CD14-positive monocyte (primary cell): ENCODE data around the gene LRTM2. TPM values are rescaled to one million over a fixed set of nuclear protein-coding genes. Genes with fewer than 3 reads are reported as not detected.

Experiments
- DNase-seq, 3 donors: peaks; one replicate each; pipeline ENCODE4 v3.0.0-alpha.2; 2011 to 2022
- H2AFZ ChIP-seq: 2 replicates; pipeline ENCODE4 v1.6.0; 2012; ENCODE audit warnings: mild to moderate bottlenecking, low read depth, low read length, inconsistent platforms; ENCODE audit not compliant: insufficient read depth, poor library complexity, severe bottlenecking
- H3K27ac ChIP-seq, 2 donors: 1 replicate in 1 of 2; 2 replicates in 1 of 2; pipeline ENCODE4 v1.5.1; 2012 to 2013; ENCODE audit warnings: low read length in 2 of 2, control low read depth in 1 of 2, inconsistent platforms in 1 of 2, low read depth in 1 of 2, mild to moderate bottlenecking in 1 of 2
- H3K27me3 ChIP-seq, 2 donors: one replicate each; pipeline versions ENCODE4 v1.6.0 to v1.6.1; 2011 to 2013; ENCODE audit warnings: low read length in 2 of 2; ENCODE audit not compliant: control insufficient read depth in 2 of 2, insufficient read depth in 2 of 2
- H3K36me3 ChIP-seq, 2 donors: replicated peaks in 1 of 2; 1 replicate in 1 of 2; 2 replicates in 1 of 2; pipeline versions ENCODE4 v1.5.1 to v1.6.1; 2012 to 2013; ENCODE audit warnings: low read length in 2 of 2, control low read depth in 1 of 2, inconsistent platforms in 1 of 2, mild to moderate bottlenecking in 1 of 2; ENCODE audit not compliant: insufficient read depth in 2 of 2, control insufficient read depth in 1 of 2
- H3K4me1 ChIP-seq, 2 donors: 1 replicate in 1 of 2; 2 replicates in 1 of 2; pipeline versions ENCODE4 v1.5.1 to v1.6.1; 2012 to 2013; ENCODE audit warnings: low read length in 2 of 2, control low read depth in 1 of 2, inconsistent platforms in 1 of 2, mild to moderate bottlenecking in 1 of 2, moderate library complexity in 1 of 2; ENCODE audit not compliant: insufficient read depth in 2 of 2, control insufficient read depth in 1 of 2
- H3K4me2 ChIP-seq: replicated peaks from 2 replicates; pipeline ENCODE3; 2012; ENCODE audit warnings: low read length, moderate library complexity, mild to moderate bottlenecking; ENCODE audit not compliant: poor library complexity, severe bottlenecking; ENCODE audit errors: extremely low read depth
- H3K4me3 ChIP-seq, 3 experiments: fragments of 200-600 bp in 1 of 3; sonication (generic) in 1 of 3; replicated peaks in 1 of 3; 1 replicate in 2 of 3; 2 replicates in 1 of 3; pipeline ENCODE4 v1.5.1; 2011 to 2013; ENCODE audit warnings: low read length in 3 of 3, mild to moderate bottlenecking in 3 of 3, control low read depth in 2 of 3, low read depth in 2 of 3, inconsistent platforms in 1 of 3, moderate library complexity in 1 of 3
- H3K79me2 ChIP-seq: 2 replicates; pipeline ENCODE4 v1.6.0; 2012; ENCODE audit warnings: mild to moderate bottlenecking, control low read depth, inconsistent platforms, low read length, moderate library complexity; ENCODE audit not compliant: insufficient read depth
- H3K9ac ChIP-seq: 2 replicates; pipeline ENCODE4 v1.6.0; 2017; ENCODE audit warnings: low read length, mild to moderate bottlenecking; ENCODE audit not compliant: insufficient read depth, poor library complexity, severe bottlenecking
- H3K9me3 ChIP-seq, 2 donors: replicated peaks in 1 of 2; 1 replicate in 1 of 2; 2 replicates in 1 of 2; pipeline versions ENCODE4 v1.5.1 to v1.6.1; 2012 to 2013; ENCODE audit warnings: low read length in 2 of 2, control low read depth in 1 of 2; ENCODE audit not compliant: control insufficient read depth in 1 of 2, insufficient read depth in 1 of 2
- H4K20me1 ChIP-seq: 2 replicates; pipeline ENCODE4 v1.6.0; 2012; ENCODE audit warnings: mild to moderate bottlenecking, low read length, control low read depth, moderate library complexity; ENCODE audit not compliant: insufficient read depth
- H3K27ac Mint-ChIP-seq, 7 donors: one replicate each; pipeline ENCODE4 v1.8.0; 2020; ENCODE audit warnings: mild to moderate bottlenecking in 7 of 7, mixed read lengths in 7 of 7, moderate library complexity in 6 of 7, inconsistent platforms in 2 of 7
- H3K27me3 Mint-ChIP-seq, 3 donors: one replicate each; pipeline ENCODE4 v1.8.0; 2021 to 2022; ENCODE audit warnings: low read depth in 3 of 3, mild to moderate bottlenecking in 3 of 3, mixed read lengths in 3 of 3, moderate library complexity in 3 of 3, inconsistent platforms in 1 of 3
- H3K36me3 Mint-ChIP-seq, 2 donors: one replicate each; pipeline ENCODE4 v1.8.0; 2020; ENCODE audit warnings: mixed read lengths in 2 of 2, inconsistent platforms in 1 of 2, mild to moderate bottlenecking in 1 of 2
- H3K4me1 Mint-ChIP-seq: one replicate; pipeline ENCODE4 v1.8.0; 2020; ENCODE audit warnings: mild to moderate bottlenecking, mixed read lengths
- H3K4me3 Mint-ChIP-seq, 2 donors: one replicate each; pipeline ENCODE4 v1.8.0; 2020; ENCODE audit warnings: mild to moderate bottlenecking in 2 of 2, mixed read lengths in 2 of 2, moderate library complexity in 1 of 2
- H3K9me3 Mint-ChIP-seq, 7 donors: one replicate each; pipeline ENCODE4 v1.8.0; 2020 to 2022; ENCODE audit warnings: mixed read lengths in 7 of 7, mild to moderate bottlenecking in 6 of 7, moderate library complexity in 6 of 7, inconsistent platforms in 2 of 7
- CTCF ChIP-seq: fragments of 200-600 bp; IDR thresholded peaks from one replicate; pipeline ENCODE4 v1.8.0; 2022; ENCODE audit warnings: antibody characterized with exemption, mild to moderate bottlenecking
- WGBS: methylation state at CpG from one replicate; pipeline ENCODE4 v1.1.5; 2013; ENCODE audit warnings: missing lambda C conversion rate; ENCODE audit not compliant: insufficient coverage; 5-methylcytosine and 5-hydroxymethylcytosine counted together
- intact Hi-C, 2 donors: fragments of 100-400 bp; cut with micrococcal nuclease; formaldehyde crosslinking; loops; one replicate each; pipeline versions ENCODE4 v1.15.0 to v1.15.1; 2023
- polyA plus RNA-seq, 3 donors: library from polyadenylated mRNA; depleted of rRNA in 1 of 3; unstranded in 2 of 3; stranded (reverse) in 1 of 3; fragments of 300-500 nt in 2 of 3; fragments of >200 nt in 1 of 3; fragmentation: Illumina TruSeq in 2 of 3; gene quantifications; 1 replicate in 2 of 3; 2 replicates in 1 of 3; pipeline ENCODE4 v1.2.3, GENCODE V29; 2012 to 2021

Gene LRTM2
- polyA plus RNA-seq, 3 donors: not detected

GRCh38 chr12:1880876-1881275, 60.5 kb downstream of the LRTM2 start:
- H3K4me3 Mint-ChIP-seq: no peak overlapping the region
- H3K27ac ChIP-seq: no peak overlapping the region
- no peaks in the 10 kb centered on the region for H3K79me2 ChIP-seq
- no peaks in the 10 kb centered on the region for H3K27me3 ChIP-seq
- peaks cover 0 to 2% (median 0%) of the 10 kb centered on the region in 7 donors for H3K9me3 Mint-ChIP-seq
- H2AFZ ChIP-seq: no peak overlapping the region
- peaks cover 10% of the 10 kb centered on the region for H3K4me1 Mint-ChIP-seq
- no peak overlapping the region for H3K4me2 ChIP-seq
- DNase-seq: no peak
- intact Hi-C loops: no loop called here
- H3K27ac Mint-ChIP-seq: no peak overlapping the region
- H4K20me1 ChIP-seq: no peaks in the 10 kb centered on the region
- H3K36me3 ChIP-seq: no peaks in the 10 kb centered on the region
- H3K36me3 Mint-ChIP-seq: no peaks in the 10 kb centered on the region
- H3K4me1 ChIP-seq: peaks cover 0 to 7% of the 10 kb centered on the region in 2 donors
- no peak overlapping the region for H3K9ac ChIP-seq
- WGBS: 92% methylated on average over 7 of the region's 7 CpGs
- peaks cover 0 to 2% (median 1%) of the 10 kb centered on the region in 3 donors for H3K27me3 Mint-ChIP-seq
- H3K4me3 ChIP-seq: no peak overlapping the region
- no peak for TF ChIP-seq CTCF
- H3K9me3 ChIP-seq: no peaks in the 10 kb centered on the region

- H3K4me3 ChIP-seq: no peak overlapping the region
- TF ChIP-seq CTCF: no peak
- H3K27me3 Mint-ChIP-seq: peaks cover 0 to 2% (median 1%) of the 10 kb centered on the region in 3 donors
- H3K4me3 Mint-ChIP-seq: no peak overlapping the region
- H3K27me3 ChIP-seq: no peaks in the 10 kb centered on the region
- WGBS: 100% methylated on average over 2 of the region's 8 CpGs
- peaks cover 0 to 2% (median 0%) of the 10 kb centered on the region in 7 donors for H3K9me3 Mint-ChIP-seq
- H4K20me1 ChIP-seq: no peaks in the 10 kb centered on the region
- H3K36me3 Mint-ChIP-seq: no peaks in the 10 kb centered on the region
- no peak for DNase-seq
- no peaks in the 10 kb centered on the region for H3K79me2 ChIP-seq
- peaks cover 10% of the 10 kb centered on the region for H3K4me1 Mint-ChIP-seq
- no peaks in the 10 kb centered on the region for H3K9me3 ChIP-seq
- no peak overlapping the region for H3K27ac Mint-ChIP-seq
- no peak overlapping the region for H3K4me2 ChIP-seq
- peaks cover 0 to 7% of the 10 kb centered on the region in 2 donors for H3K4me1 ChIP-seq
- no peaks in the 10 kb centered on the region for H3K36me3 ChIP-seq
- no peak overlapping the region for H3K9ac ChIP-seq
- H3K27ac ChIP-seq: no peak overlapping the region
- no peak overlapping the region for H2AFZ ChIP-seq
- intact Hi-C loops: no loop called here
Measured at GRCh38 chr12:1881301-1881700, 60.9 kb downstream of the LRTM2 start.
